ENCODE results near the gene ALKAL2.
A peak's percentile ranks its signal among the peaks of the same experiment; 100 is the strongest.

The ALKAL2 gene

GRCh38 chr2:271917-272316, 16.0 kb downstream of the ALKAL2 start:
- no peak for DNase-seq (ENCODE audit: low spot score)

- DNase-seq (ENCODE audit: low spot score): no peak
Observed at GRCh38 chr2:270861-271260, 17.0 kb downstream of the ALKAL2 start.

GRCh38 chr2:269356-270030, 18.4 kb downstream of the ALKAL2 start:
- no peak for DNase-seq (ENCODE audit: low spot score)

GRCh38 chr2:268323-268722, 19.6 kb downstream of the ALKAL2 start:
- DNase-seq (ENCODE audit: low spot score): no peak

GRCh38 chr2:264493-265468, 23.1 kb downstream of the ALKAL2 start, which contains the start of gene ACP1:
ACP1 (plus strand) TSS chr2:264947; CDS start chr2:264965, 18 bp downstream.
- peak; percentile 94 for DNase-seq (ENCODE audit: low spot score)

GRCh38 chr2:263774-264492, 24.0 kb downstream of the ALKAL2 start, which contains the start of gene SH3YL1:
SH3YL1 (minus strand) TSS chr2:264032; CDS start chr2:263984, 48 bp downstream.
- DNase-seq (ENCODE audit: low spot score): no peak

- DNase-seq (ENCODE audit: low spot score): no peak
Observed at GRCh38 chr2:263022-263738, 24.7 kb downstream of the ALKAL2 start.

GRCh38 chr2:262117-262516, 25.8 kb downstream of the ALKAL2 start:
- DNase-seq (ENCODE audit: low spot score): no peak

GRCh38 chr2:260507-261161, 27.3 kb downstream of the ALKAL2 start:
- peak; percentile 28 for DNase-seq (ENCODE audit: low spot score)

GRCh38 chr2:259789-260331, 28.0 kb downstream of the ALKAL2 start:
- no peak for DNase-seq (ENCODE audit: low spot score)

- no peak for DNase-seq (ENCODE audit: low spot score)
Observed at GRCh38 chr2:258933-259332, 29.0 kb downstream of the ALKAL2 start.

GRCh38 chr2:257842-258241, 30.0 kb downstream of the ALKAL2 start:
- DNase-seq (ENCODE audit: low spot score): no peak

GRCh38 chr2:257429-257828, 30.5 kb downstream of the ALKAL2 start:
- no peak for DNase-seq (ENCODE audit: low spot score)

GRCh38 chr2:256094-256493, 31.8 kb downstream of the ALKAL2 start:
- no peak for DNase-seq (ENCODE audit: low spot score)

GRCh38 chr2:255195-255594, 32.7 kb downstream of the ALKAL2 start:
- DNase-seq (ENCODE audit: low spot score): no peak

GRCh38 chr2:254241-254640, 33.6 kb downstream of the ALKAL2 start:
- DNase-seq (ENCODE audit: low spot score): no peak

GRCh38 chr2:253202-253638, 34.7 kb downstream of the ALKAL2 start:
- no peak for DNase-seq (ENCODE audit: low spot score)

- DNase-seq (ENCODE audit: low spot score): no peak
Observed at GRCh38 chr2:252001-252602, 35.8 kb downstream of the ALKAL2 start.

- no peak for DNase-seq (ENCODE audit: low spot score)
Observed at GRCh38 chr2:249538-250042, 38.3 kb downstream of the ALKAL2 start.

- no peak for DNase-seq (ENCODE audit: low spot score)
Observed at GRCh38 chr2:248724-249123, 39.2 kb downstream of the ALKAL2 start.
